Measurements from ENCODE around the gene QSER1. TPM values are rescaled to one million over a fixed set of nuclear protein-coding genes. Genes with fewer than 3 reads are reported as not detected.

QSER1 gene
- total RNA-seq, 2 donors from 2014 or later = 27.7 to 36.1 TPM

DNA sequence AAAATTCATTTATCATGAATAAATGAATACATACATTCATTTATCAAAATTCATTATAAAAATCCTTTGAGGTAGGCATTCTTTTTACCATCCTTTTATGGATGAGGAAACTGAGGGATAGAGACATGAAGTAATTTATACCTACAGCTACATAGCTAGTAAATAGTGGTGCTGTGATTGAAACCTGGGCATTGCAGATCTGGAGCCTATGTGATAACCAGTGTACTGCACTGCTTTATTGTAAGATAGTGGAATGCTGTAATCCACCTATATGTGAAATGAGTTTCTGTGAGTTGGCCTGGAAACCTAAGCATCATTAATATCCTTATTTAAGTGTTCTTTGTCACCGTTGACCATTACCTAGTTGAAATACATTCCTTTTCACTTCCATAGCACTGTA, 4.5 kb downstream of the QSER1 start:
- H3K9me3 ChIP-seq = no peaks in the 10 kb centered on the region
- WGBS, 2 donors = 76 to 82% methylated on average over 1 of the region's 1 CpG
- no peak overlapping the region for H3K27ac ChIP-seq
- no peak for DNase-seq
- TF ChIP-seq POLR2A (IDR thresholded peaks at IDR 0.05) = no peak
- TF ChIP-seq, protein P1, sequence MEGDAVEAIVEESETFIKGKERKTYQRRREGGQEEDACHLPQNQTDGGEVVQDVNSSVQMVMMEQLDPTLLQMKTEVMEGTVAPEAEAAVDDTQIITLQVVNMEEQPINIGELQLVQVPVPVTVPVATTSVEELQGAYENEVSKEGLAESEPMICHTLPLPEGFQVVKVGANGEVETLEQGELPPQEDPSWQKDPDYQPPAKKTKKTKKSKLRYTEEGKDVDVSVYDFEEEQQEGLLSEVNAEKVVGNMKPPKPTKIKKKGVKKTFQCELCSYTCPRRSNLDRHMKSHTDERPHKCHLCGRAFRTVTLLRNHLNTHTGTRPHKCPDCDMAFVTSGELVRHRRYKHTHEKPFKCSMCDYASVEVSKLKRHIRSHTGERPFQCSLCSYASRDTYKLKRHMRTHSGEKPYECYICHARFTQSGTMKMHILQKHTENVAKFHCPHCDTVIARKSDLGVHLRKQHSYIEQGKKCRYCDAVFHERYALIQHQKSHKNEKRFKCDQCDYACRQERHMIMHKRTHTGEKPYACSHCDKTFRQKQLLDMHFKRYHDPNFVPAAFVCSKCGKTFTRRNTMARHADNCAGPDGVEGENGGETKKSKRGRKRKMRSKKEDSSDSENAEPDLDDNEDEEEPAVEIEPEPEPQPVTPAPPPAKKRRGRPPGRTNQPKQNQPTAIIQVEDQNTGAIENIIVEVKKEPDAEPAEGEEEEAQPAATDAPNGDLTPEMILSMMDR (IDR thresholded peaks at IDR 0.05) = no peak
- no peaks in the 10 kb centered on the region for H3K27me3 ChIP-seq
- H3K4me1 ChIP-seq = peaks cover 22% of the 10 kb centered on the region
- no peaks in the 10 kb centered on the region for H3K36me3 ChIP-seq (replicated peaks in 1 of 2; ENCODE audit: insufficient read depth in 1 of 2, low read depth in 2 of 2)
- intact Hi-C loops (cut with DNase I) = no loop called here
- no peak overlapping the region for H3K4me3 ChIP-seq
- ATAC-seq = no peak

DNA sequence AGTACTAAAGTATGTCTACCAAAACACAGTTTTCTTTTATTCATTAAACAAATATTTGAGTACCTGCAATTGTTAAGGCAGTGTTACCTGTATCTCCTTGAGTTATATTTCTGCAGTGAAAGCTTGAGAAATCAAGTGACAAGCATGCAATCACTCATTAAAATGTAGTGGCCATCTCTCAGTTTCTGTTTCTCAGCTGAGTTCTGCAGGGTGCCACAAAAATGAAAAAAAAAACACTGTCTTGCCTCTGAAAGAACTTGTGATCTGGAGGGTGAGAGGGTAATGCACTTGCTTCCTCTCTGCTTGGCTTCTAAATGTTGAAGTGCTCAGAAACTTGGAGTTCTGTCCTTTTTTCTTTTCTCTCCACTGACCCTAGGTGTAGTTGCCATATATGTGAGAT, 6.8 kb downstream of the QSER1 start:
- no peak for DNase-seq
- H3K36me3 ChIP-seq (replicated peaks in 1 of 2; ENCODE audit: insufficient read depth in 1 of 2, low read depth in 2 of 2) = no peaks in the 10 kb centered on the region
- H3K9me3 ChIP-seq = no peaks in the 10 kb centered on the region
- TF ChIP-seq, protein P1 (IDR thresholded peaks at IDR 0.05) = no peak
- TF ChIP-seq POLR2A (IDR thresholded peaks at IDR 0.05) = no peak
- no peak overlapping the region for H3K4me3 ChIP-seq
- ATAC-seq = no peak
- peaks cover 21% of the 10 kb centered on the region for H3K4me1 ChIP-seq
- H3K27me3 ChIP-seq = no peaks in the 10 kb centered on the region
- intact Hi-C loops (cut with DNase I) = no loop called here
- H3K27ac ChIP-seq = no peak overlapping the region

- intact Hi-C loops (cut with DNase I) = no loop called here
- Histone ChIP-seq H3K36me3 (replicated peaks in 1 of 2; ENCODE audit: insufficient read depth in 1 of 2, low read depth in 2 of 2) (no peaks in the 10 kb centered on the region), H3K27me3 (no peaks in the 10 kb centered on the region), H3K4me3 (no peak overlapping the region), H3K4me1 (peaks cover 16% of the 10 kb centered on the region), H3K9me3 (no peaks in the 10 kb centered on the region), H3K27ac (no peak overlapping the region)
- DNase-seq (peak in 1 of 4 donors; percentile 18), ATAC-seq (no peak)
- TF ChIP-seq, protein P1 (IDR thresholded peaks at IDR 0.05) = no peak
- TF ChIP-seq POLR2A (IDR thresholded peaks at IDR 0.05) = no peak
- WGBS, 2 donors = 83 to 90% methylated on average over 4 of the region's 4 CpGs
These were observed 9.6 kb downstream of the QSER1 start for GRCh38 chr11:32902089-32902665.

- TF ChIP-seq POLR2A (IDR thresholded peaks at IDR 0.05) = no peak
- TF ChIP-seq, protein P1 (IDR thresholded peaks at IDR 0.05) = no peak
- no peaks in the 10 kb centered on the region for H3K36me3 ChIP-seq (replicated peaks in 1 of 2; ENCODE audit: insufficient read depth in 1 of 2, low read depth in 2 of 2)
- intact Hi-C loops (cut with DNase I) = no loop called here
- ATAC-seq (no peak), DNase-seq (no peak)
- no peak overlapping the region for H3K4me3 ChIP-seq
- no peaks in the 10 kb centered on the region for H3K27me3 ChIP-seq
- H3K4me1 ChIP-seq = peaks cover 8% of the 10 kb centered on the region
- H3K9me3 ChIP-seq = no peaks in the 10 kb centered on the region
- H3K27ac ChIP-seq = no peak overlapping the region
- 26 to 35% methylated on average over 3 of the region's 3 CpGs for WGBS, 2 donors
These were observed 12.5 kb downstream of the QSER1 start for GRCh38 chr11:32905028-32905667.

- TF ChIP-seq POLR2A (IDR thresholded peaks at IDR 0.05) = no peak
- TF ChIP-seq, protein P1 (IDR thresholded peaks at IDR 0.05) = no peak
- Histone ChIP-seq H3K27ac (no peak overlapping the region), H3K27me3 (no peaks in the 10 kb centered on the region), H3K4me3 (no peak overlapping the region), H3K4me1 (peaks cover 8% of the 10 kb centered on the region), H3K9me3 (no peaks in the 10 kb centered on the region), H3K36me3 (replicated peaks in 1 of 2; ENCODE audit: insufficient read depth in 1 of 2, low read depth in 2 of 2) (no peaks in the 10 kb centered on the region)
- no peak for DNase-seq
- no peak for ATAC-seq
- WGBS, 2 donors = 91 to 99% methylated on average over 6 of the region's 6 CpGs
- intact Hi-C loops (cut with DNase I) = no loop called here
These were observed 16.0 kb downstream of the QSER1 start for GRCh38 chr11:32908619-32909018.

Data from body of pancreas (tissue), 4 donors.